ENCODE measurements around the gene RPLP2.

- no peak for TF ChIP-seq EZH2phosphoT487 (IDR thresholded peaks at IDR 0.05; ENCODE audit: insufficient read depth, low read depth)
- TF ChIP-seq EZH2 (IDR thresholded peaks at IDR 0.05; ENCODE audit: insufficient read depth, poor library complexity, severe bottlenecking) = no peak
Observed at GRCh38 chr11:837189-837989, 27.6 kb downstream of the RPLP2 start.

Measured in GM23248 (cell line).